PFSK-1 (cell line): ENCODE data around the gene COL5A3.

Experiments
- POLR2AphosphoS5 ChIP-seq: IDR thresholded peaks from 2 replicates; pipeline ENCODE4 v1.6.1; 2012; ENCODE audit warnings: low read depth, mild to moderate bottlenecking, control low read depth, low read length, moderate library complexity
- REST ChIP-seq, 2 experiments: IDR thresholded peaks; 2 replicates each; pipeline versions ENCODE4 v1.6.1 to v1.8.0; 2011 to 2012; ENCODE audit warnings: low read depth in 2 of 2, low read length in 2 of 2, control low read depth in 1 of 2, inconsistent platforms in 1 of 2, mild to moderate bottlenecking in 1 of 2, moderate library complexity in 1 of 2; ENCODE audit not compliant: insufficient read depth in 1 of 2
- SIN3A ChIP-seq: IDR thresholded peaks from 2 replicates; pipeline ENCODE4 v1.6.1; 2012; ENCODE audit warnings: mild to moderate bottlenecking, low read length, moderate library complexity, borderline replicate concordance; ENCODE audit not compliant: insufficient read depth
- TAF1 ChIP-seq: IDR thresholded peaks from 2 replicates; pipeline ENCODE4 v1.6.1; 2012; ENCODE audit warnings: low read length, control low read depth, borderline replicate concordance; ENCODE audit not compliant: insufficient read depth

- TF ChIP-seq REST (IDR thresholded peaks at IDR 0.05; ENCODE audit: insufficient read depth in 1 of 2, low read depth in 2 of 2, low read length in 2 of 2) (no peak), TAF1 (no peak), SIN3A (no peak), POLR2AphosphoS5 (no peak)
These were observed 8.4 kb downstream of the COL5A3 start for GRCh38 chr19:10001899-10002298.
